Sigmoid colon (tissue), 4 donors: ENCODE results near the gene TYMS.

ENCODE experiments used
- CTCF ChIP-seq, 4 experiments: fragments of 450-650 bp in 3 of 4; fragments of 200-600 bp in 1 of 4; IDR thresholded peaks; one replicate each; pipeline ENCODE4 v1.5.1; 2016 to 2019; ENCODE audit warnings: antibody characterized with exemption in 4 of 4, mild to moderate bottlenecking in 3 of 4, moderate library complexity in 2 of 4
- EP300 ChIP-seq, 4 donors: sonication (generic); formaldehyde crosslinking; IDR thresholded peaks; one replicate each; pipeline ENCODE4 v1.6.1; 2017; ENCODE audit warnings: antibody characterized with exemption in 4 of 4
- POLR2A ChIP-seq, 2 donors: fragments of 450-650 bp; IDR thresholded peaks; one replicate each; pipeline ENCODE4 v1.6.1; 2016; ENCODE audit warnings: antibody characterized with exemption in 2 of 2, mild to moderate bottlenecking in 2 of 2, moderate library complexity in 2 of 2
- POLR2AphosphoS5 ChIP-seq, 4 donors: sonication (generic); formaldehyde crosslinking; IDR thresholded peaks; one replicate each; pipeline ENCODE4 v1.6.1; 2017; ENCODE audit warnings: antibody characterized with exemption in 4 of 4

- no peak for TF ChIP-seq CTCF (IDR thresholded peaks at IDR 0.05)
- no peak for TF ChIP-seq POLR2A (IDR thresholded peaks at IDR 0.05)
- peak in 2 of 4 donors; percentile 45 to 48 for TF ChIP-seq POLR2AphosphoS5 (IDR thresholded peaks at IDR 0.05)
- TF ChIP-seq EP300 (IDR thresholded peaks at IDR 0.05) = no peak
Measured at GRCh38 chr18:673769-674168, 16.3 kb downstream of the TYMS start.
